ENCODE measurements around the gene FARS2.

The FARS2 gene

DNA sequence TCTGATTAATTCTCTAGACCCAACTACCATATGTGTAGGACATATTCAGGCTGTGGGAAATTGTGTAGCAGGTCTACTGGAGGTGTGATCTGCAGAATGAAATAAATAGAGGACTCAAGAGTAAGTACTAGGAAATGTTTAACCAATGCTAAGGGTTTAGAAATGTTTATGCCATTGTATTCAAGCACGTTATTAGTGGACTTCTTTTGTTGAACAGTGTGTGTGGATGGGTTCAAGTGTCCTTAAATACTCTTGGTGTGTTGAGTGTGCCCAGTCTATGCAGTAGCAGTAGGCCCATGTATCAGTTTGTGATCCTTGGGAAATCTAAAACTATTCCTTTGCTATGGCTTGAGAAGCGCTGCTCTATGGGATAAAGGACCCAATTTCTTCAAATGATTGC, 112.1 kb downstream of the FARS2 start:
- no peak overlapping the region for H3K4me3 ChIP-seq (ENCODE audit: low read depth, low read length)
- DNase-seq (ENCODE audit: low read depth) = no peak
- TF ChIP-seq CTCF (IDR thresholded peaks at IDR 0.05; ENCODE audit: low read depth, low read length, missing control alignments) = no peak

- DNase-seq (ENCODE audit: low read depth) = no peak
- TF ChIP-seq CTCF (IDR thresholded peaks at IDR 0.05; ENCODE audit: low read depth, low read length, missing control alignments) = no peak
- no peak overlapping the region for H3K4me3 ChIP-seq (ENCODE audit: low read depth, low read length)
Measured at GRCh38 chr6:5378331-5378730, 117.0 kb downstream of the FARS2 start.

DNA sequence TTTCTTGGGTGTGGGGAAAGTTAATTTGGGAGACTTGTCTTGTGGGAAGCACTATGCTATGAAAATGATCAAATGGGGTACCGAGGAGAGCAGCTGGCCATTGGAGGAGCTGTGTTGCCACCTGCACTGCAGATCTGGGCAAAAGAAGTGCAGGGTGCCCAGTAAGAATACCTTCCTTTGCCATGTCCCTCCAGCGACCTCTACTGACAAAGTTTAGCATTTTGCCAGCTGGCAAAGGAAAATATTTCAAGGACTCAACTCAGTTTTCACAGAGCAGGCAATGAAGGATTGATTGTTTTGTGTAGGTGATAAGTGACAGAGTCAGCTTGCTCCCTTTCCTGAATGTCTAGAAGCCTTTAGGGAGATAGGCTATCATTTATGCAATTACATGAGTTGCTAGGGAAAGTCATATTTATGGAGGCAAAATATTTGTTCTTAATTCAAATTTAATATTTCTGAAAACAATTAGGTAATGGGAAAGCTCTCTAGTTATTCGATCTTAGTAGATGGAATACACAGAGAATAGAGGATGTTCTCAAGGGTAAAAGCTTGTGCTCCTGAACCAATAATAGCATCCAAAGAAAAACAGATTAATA, 118.4 kb downstream of the FARS2 start:
- DNase-seq (ENCODE audit: low read depth) = peak; percentile 19
- TF ChIP-seq CTCF (IDR thresholded peaks at IDR 0.05; ENCODE audit: low read depth, low read length, missing control alignments) = peak; percentile 81
- H3K4me3 ChIP-seq (ENCODE audit: low read depth, low read length) = no peak overlapping the region

GRCh38 chr6:5383856-5384255, 122.5 kb downstream of the FARS2 start:
- DNase-seq (ENCODE audit: low read depth) = no peak
- no peak overlapping the region for H3K4me3 ChIP-seq (ENCODE audit: low read depth, low read length)
- TF ChIP-seq CTCF (IDR thresholded peaks at IDR 0.05; ENCODE audit: low read depth, low read length, missing control alignments) = no peak

GRCh38 chr6:5384276-5384675, 123.0 kb downstream of the FARS2 start:
- H3K4me3 ChIP-seq (ENCODE audit: low read depth, low read length) = no peak overlapping the region
- TF ChIP-seq CTCF (IDR thresholded peaks at IDR 0.05; ENCODE audit: low read depth, low read length, missing control alignments) = no peak
- no peak for DNase-seq (ENCODE audit: low read depth)

GRCh38 chr6:5388326-5388725, 127.0 kb downstream of the FARS2 start:
- no peak overlapping the region for H3K4me3 ChIP-seq (ENCODE audit: low read depth, low read length)
- TF ChIP-seq CTCF (IDR thresholded peaks at IDR 0.05; ENCODE audit: low read depth, low read length, missing control alignments) = no peak
- no peak for DNase-seq (ENCODE audit: low read depth)

- DNase-seq (ENCODE audit: low read depth) = no peak
- H3K4me3 ChIP-seq (ENCODE audit: low read depth, low read length) = no peak overlapping the region
- no peak for TF ChIP-seq CTCF (IDR thresholded peaks at IDR 0.05; ENCODE audit: low read depth, low read length, missing control alignments)
Measured at GRCh38 chr6:5389086-5389745, 127.9 kb downstream of the FARS2 start.

Measured in GM12864 (cell line).